Right atrium auricular region (tissue), 2 donors: ENCODE data around the gene CPA3. TPM values are rescaled to one million over a fixed set of nuclear protein-coding genes. Genes with fewer than 3 reads are reported as not detected.

Experiments
- DNase-seq: peaks from one replicate; pipeline ENCODE4 v3.0.0-alpha.2; 2019; ENCODE audit warnings: low spot score
- H3K27ac ChIP-seq, 2 donors: fragments of 200-600 bp; sonication (generic); 1 replicate in 1 of 2; 2 replicates in 1 of 2; pipeline ENCODE4 v1.5.1; 2016 to 2019
- H3K27me3 ChIP-seq, 2 donors: fragments of 200-600 bp; sonication (generic); one replicate each; pipeline versions ENCODE4 v1.5.1 to v1.6.0; 2017 to 2019
- H3K36me3 ChIP-seq: fragments of 200-600 bp; sonication (generic); one replicate; pipeline ENCODE4 v1.5.1; 2016
- H3K4me1 ChIP-seq, 2 donors: fragments of 200-600 bp; sonication (generic); one replicate each; pipeline versions ENCODE4 v1.5.1 to v1.6.0; 2017 to 2019
- H3K4me3 ChIP-seq, 2 donors: fragments of 200-600 bp; sonication (generic); 1 replicate in 1 of 2; 2 replicates in 1 of 2; pipeline ENCODE4 v1.5.1; 2017 to 2019; ENCODE audit warnings: mild to moderate bottlenecking in 1 of 2, moderate library complexity in 1 of 2
- H3K9me3 ChIP-seq, 2 donors: fragments of 200-600 bp; sonication (generic); one replicate each; pipeline ENCODE4 v1.5.1; 2019
- CTCF ChIP-seq, 2 donors: fragments of 200-600 bp; sonication (generic); IDR thresholded peaks; one replicate each; pipeline ENCODE4 v1.5.1; 2019; ENCODE audit warnings: antibody characterized with exemption in 2 of 2
- total RNA-seq, 2 donors: library from RNA; depleted of rRNA; stranded (reverse); fragments of >200 nt; gene quantifications; one replicate each; pipeline ENCODE4 v1.1.0, GENCODE V29; 2016

Gene CPA3
- total RNA-seq, 2 donors from 2014 or later, result 1.3 to 5.1 TPM

- Histone ChIP-seq H3K27me3 (no peaks in the 10 kb centered on the region), H3K4me3 (no peak overlapping the region), H3K36me3 (no peaks in the 10 kb centered on the region), H3K9me3 (no peaks in the 10 kb centered on the region), H3K27ac (no peak overlapping the region), H3K4me1 (no peaks in the 10 kb centered on the region)
- TF ChIP-seq CTCF (IDR thresholded peaks at IDR 0.05), result no peak
- no peak for DNase-seq
Measured at GRCh38 chr3:148922467-148922866, 57.4 kb downstream of the CPA3 start.

- no peak overlapping the region for H3K4me3 ChIP-seq
- H3K27ac ChIP-seq, result no peak overlapping the region
- DNase-seq, result no peak
- TF ChIP-seq CTCF (IDR thresholded peaks at IDR 0.05), result no peak
- no peaks in the 10 kb centered on the region for H3K4me1 ChIP-seq
- H3K27me3 ChIP-seq, result no peaks in the 10 kb centered on the region
- H3K36me3 ChIP-seq, result no peaks in the 10 kb centered on the region
- H3K9me3 ChIP-seq, result no peaks in the 10 kb centered on the region
Measured at GRCh38 chr3:148923592-148923991, 58.5 kb downstream of the CPA3 start.

- DNase-seq, result no peak
- Histone ChIP-seq H3K9me3 (no peaks in the 10 kb centered on the region), H3K4me3 (no peak overlapping the region), H3K27ac (no peak overlapping the region), H3K36me3 (no peaks in the 10 kb centered on the region), H3K27me3 (no peaks in the 10 kb centered on the region), H3K4me1 (no peaks in the 10 kb centered on the region)
- no peak for TF ChIP-seq CTCF (IDR thresholded peaks at IDR 0.05)
Measured at GRCh38 chr3:148924562-148924961, 59.5 kb downstream of the CPA3 start.

GRCh38 chr3:148925845-148926244 is 60.7 kb downstream of the CPA3 start:
- TF ChIP-seq CTCF (IDR thresholded peaks at IDR 0.05), result no peak
- Histone ChIP-seq H3K4me1 (no peaks in the 10 kb centered on the region), H3K27ac (no peak overlapping the region), H3K4me3 (no peak overlapping the region), H3K36me3 (no peaks in the 10 kb centered on the region), H3K27me3 (no peaks in the 10 kb centered on the region), H3K9me3 (no peaks in the 10 kb centered on the region)
- DNase-seq, result no peak

- Histone ChIP-seq H3K27ac (no peak overlapping the region), H3K4me3 (no peak overlapping the region), H3K9me3 (no peaks in the 10 kb centered on the region), H3K4me1 (no peaks in the 10 kb centered on the region), H3K36me3 (no peaks in the 10 kb centered on the region), H3K27me3 (no peaks in the 10 kb centered on the region)
- TF ChIP-seq CTCF (IDR thresholded peaks at IDR 0.05), result no peak
- no peak for DNase-seq
Measured at GRCh38 chr3:148930752-148931151, 65.7 kb downstream of the CPA3 start.

GRCh38 chr3:148931574-148931973 is 66.5 kb downstream of the CPA3 start:
- TF ChIP-seq CTCF (IDR thresholded peaks at IDR 0.05), result no peak
- Histone ChIP-seq H3K27me3 (no peaks in the 10 kb centered on the region), H3K4me3 (no peak overlapping the region), H3K4me1 (no peaks in the 10 kb centered on the region), H3K36me3 (no peaks in the 10 kb centered on the region), H3K27ac (no peak overlapping the region), H3K9me3 (no peaks in the 10 kb centered on the region)
- DNase-seq, result no peak
